ENCODE results near the gene SLF1.

The SLF1 gene

DNA sequence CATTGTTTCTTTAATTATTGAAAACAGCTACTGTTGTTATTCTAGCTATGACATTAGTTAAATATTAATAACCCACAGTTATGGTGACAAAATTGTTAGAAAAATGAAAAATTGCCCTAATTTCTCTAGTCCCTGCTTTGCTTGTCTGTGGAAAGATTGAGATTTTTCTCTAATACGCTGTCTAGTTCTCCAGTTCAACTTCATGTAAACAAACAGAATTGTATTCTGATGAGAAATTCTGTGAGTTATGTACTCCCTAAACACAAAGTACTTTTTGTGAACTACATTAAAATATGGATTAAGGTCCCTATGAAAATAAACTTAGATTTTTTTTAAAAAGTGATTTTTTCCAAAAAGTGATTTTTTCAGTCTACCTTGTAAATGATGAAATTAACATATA lies 8.7 kb downstream of the SLF1 start:
- H3K9me3 Mint-ChIP-seq: no peaks in the 10 kb centered on the region
- H3K27ac Mint-ChIP-seq: no peak overlapping the region
- H3K4me1 Mint-ChIP-seq: peaks cover 4% of the 10 kb centered on the region
- no peak overlapping the region for H3K4me3 Mint-ChIP-seq
- no peaks in the 10 kb centered on the region for H3K27me3 Mint-ChIP-seq
- CTCF ChIA-PET: no interaction called here
- no peak for DNase-seq
- peaks cover 24% of the 10 kb centered on the region for H3K36me3 Mint-ChIP-seq

DNA sequence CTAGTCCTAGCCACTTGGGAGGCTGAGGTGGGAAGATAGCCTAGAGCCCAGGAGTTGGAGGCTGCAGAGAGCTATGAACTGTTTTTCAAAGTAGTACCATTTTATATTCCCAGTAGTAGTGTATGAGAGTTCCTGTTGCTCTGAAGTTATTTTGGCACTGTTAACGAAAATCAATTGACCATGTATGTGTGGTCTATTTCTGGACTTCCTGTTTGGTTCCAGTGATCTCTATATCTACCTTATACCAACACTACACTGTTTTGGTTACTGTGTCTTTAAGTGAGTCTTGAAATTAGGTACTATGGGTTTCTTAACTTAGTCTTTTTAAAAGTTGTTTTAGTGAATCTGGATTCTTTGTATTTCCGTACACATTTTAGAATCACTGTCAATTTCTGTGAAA lies 13.6 kb downstream of the SLF1 start:
- Mint-ChIP-seq H3K4me1 (peaks cover 7% of the 10 kb centered on the region), H3K27ac (no peak overlapping the region), H3K27me3 (no peaks in the 10 kb centered on the region), H3K4me3 (no peak overlapping the region), H3K36me3 (peaks cover 56% of the 10 kb centered on the region), H3K9me3 (peaks cover 5% of the 10 kb centered on the region)
- CTCF ChIA-PET: no interaction called here
- DNase-seq: no peak

DNA sequence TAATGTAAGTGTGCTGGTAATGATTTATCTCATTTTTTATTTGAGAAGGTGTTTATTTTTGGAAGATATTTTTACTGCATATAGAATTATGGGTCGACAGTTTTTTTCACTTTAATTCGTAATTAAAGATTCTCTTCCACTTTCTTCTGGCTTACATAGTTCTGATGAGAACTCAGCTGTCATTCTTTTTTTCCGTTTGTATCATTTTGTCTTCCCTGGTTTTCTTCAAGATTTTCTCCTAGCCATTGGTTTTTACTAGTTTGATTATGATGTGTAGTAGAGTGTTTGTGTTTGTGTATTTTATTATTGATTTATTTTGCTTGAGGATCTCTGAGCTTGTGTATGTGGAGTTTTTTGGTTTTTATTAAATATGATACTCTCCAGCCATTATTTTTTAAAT lies 21.7 kb downstream of the SLF1 start:
- no peaks in the 10 kb centered on the region for H3K4me1 Mint-ChIP-seq
- DNase-seq: no peak
- no peak overlapping the region for H3K27ac Mint-ChIP-seq
- no peaks in the 10 kb centered on the region for H3K27me3 Mint-ChIP-seq
- peaks cover 30% of the 10 kb centered on the region for H3K9me3 Mint-ChIP-seq
- CTCF ChIA-PET: no interaction called here
- no peak overlapping the region for H3K4me3 Mint-ChIP-seq
- peaks cover 71% of the 10 kb centered on the region for H3K36me3 Mint-ChIP-seq

DNA sequence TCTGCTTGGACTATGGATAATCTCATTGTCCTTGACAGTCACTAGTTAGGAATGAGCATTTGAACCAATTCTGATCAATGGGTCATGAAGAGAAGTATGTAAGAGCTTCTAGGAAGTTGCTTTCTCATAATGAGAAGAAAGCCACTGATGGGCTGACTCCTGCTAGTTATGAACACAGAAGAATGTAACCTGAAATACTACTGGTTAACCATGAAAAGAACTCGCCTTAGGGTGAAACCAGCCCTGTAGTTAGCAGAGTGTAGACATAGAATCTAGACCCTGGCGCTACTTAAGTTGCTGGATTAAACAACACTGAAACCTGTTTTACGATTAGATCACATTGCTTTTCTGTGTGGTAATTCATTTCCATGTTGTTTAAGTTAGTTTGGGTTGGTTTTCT lies 26.6 kb downstream of the SLF1 start:
- Mint-ChIP-seq H3K27ac (no peak overlapping the region), H3K9me3 (peaks cover 11% of the 10 kb centered on the region), H3K4me3 (no peak overlapping the region), H3K27me3 (no peaks in the 10 kb centered on the region), H3K36me3 (peaks cover 35% of the 10 kb centered on the region), H3K4me1 (no peaks in the 10 kb centered on the region)
- CTCF ChIA-PET: no interaction called here
- DNase-seq: no peak

DNA sequence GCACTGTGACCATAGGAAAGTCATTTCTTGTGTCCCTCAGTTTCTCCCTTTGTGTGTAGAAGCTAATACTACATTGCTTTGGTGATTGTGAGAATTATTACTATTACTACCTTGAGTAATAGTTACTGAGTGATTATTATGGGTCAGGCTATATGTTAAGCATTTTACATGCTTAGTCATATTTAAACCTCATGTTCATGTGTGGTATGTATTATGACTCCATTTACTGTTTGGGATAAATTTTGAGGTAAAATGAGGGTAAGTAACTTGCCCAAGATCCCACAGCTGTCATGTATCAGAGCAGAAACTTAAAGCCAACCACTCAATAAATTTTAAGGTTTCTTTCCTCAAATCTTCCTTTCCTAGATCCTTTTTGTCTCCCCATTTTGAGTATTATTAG lies 28.3 kb downstream of the SLF1 start:
- no peaks in the 10 kb centered on the region for H3K9me3 Mint-ChIP-seq
- H3K27ac Mint-ChIP-seq: no peak overlapping the region
- H3K4me3 Mint-ChIP-seq: no peak overlapping the region
- DNase-seq: no peak
- H3K4me1 Mint-ChIP-seq: no peaks in the 10 kb centered on the region
- H3K36me3 Mint-ChIP-seq: peaks cover 23% of the 10 kb centered on the region
- no peaks in the 10 kb centered on the region for H3K27me3 Mint-ChIP-seq
- CTCF ChIA-PET: interaction anchor here (1.0 kb wide), 1 partner anchor 91 kb away, joined by 3 read pairs; no protein-coding TSS in a partner anchor

DNA sequence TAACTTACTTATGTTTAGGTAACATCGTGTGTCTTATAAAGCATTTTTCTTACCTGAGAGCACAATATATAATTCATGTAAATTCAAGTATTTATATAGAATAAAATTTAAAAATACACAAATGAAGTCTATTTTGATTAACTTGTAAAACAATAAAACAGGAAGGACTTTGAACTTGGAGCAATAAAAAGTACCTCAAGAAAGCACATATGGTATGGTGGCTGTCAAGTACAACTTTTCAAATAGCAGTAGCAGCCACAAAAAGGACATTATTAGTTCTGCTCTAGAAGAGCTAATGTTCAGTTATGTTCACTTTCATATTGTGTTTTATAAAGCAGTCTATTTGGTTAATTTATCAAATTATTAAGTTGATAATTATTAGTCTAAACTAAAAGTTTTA lies 31.4 kb downstream of the SLF1 start:
- no peak for DNase-seq
- Mint-ChIP-seq H3K9me3 (peaks cover under 1% of the 10 kb centered on the region), H3K36me3 (peaks cover 25% of the 10 kb centered on the region), H3K27me3 (no peaks in the 10 kb centered on the region), H3K27ac (no peak overlapping the region), H3K4me3 (no peak overlapping the region), H3K4me1 (no peaks in the 10 kb centered on the region)
- CTCF ChIA-PET: no interaction called here

DNA sequence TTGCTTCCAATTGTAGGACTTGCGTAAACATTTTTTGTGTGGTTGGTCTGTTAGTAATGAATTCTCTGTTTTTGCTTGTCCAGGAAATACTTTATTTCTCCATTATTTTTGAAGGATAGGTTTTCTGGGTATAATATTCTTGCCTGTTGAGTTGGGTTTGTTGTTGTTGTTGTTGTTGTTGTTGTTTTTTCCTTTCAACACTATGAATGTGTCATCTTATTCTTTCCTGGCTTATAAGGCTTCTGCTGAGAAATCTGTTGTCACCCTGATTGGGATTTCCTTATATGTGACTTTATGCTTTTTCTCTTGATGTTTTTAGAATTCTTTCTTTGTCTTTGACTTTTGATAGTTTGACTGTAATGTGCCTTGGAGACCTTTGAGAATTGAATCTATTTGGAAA lies 39.8 kb downstream of the SLF1 start:
- Mint-ChIP-seq H3K9me3 (peaks cover 38% of the 10 kb centered on the region), H3K27me3 (no peaks in the 10 kb centered on the region), H3K36me3 (peaks cover 65% of the 10 kb centered on the region), H3K4me1 (no peaks in the 10 kb centered on the region), H3K27ac (no peak overlapping the region), H3K4me3 (no peak overlapping the region)
- CTCF ChIA-PET: no interaction called here
- DNase-seq: no peak

DNA sequence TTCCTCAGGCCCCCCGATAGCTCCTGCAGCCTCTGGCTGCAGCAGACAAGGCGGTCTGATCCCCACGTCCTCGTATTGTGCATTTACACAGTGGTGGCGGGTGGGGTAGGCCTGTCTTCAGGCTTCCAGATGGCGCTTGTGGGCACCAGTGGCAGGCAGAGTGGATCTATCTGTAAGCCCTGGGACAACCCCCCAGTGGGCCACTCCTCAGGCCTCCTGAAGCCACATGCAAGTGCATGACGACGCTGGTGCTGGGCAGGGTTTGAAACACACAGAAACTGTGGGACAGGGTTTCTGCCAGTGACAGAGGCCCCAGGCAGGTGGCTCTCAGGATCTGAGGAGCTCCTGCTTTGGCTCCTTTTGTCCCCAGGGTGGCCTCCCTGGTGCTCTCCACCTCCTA lies 42.0 kb downstream of the SLF1 start:
- CTCF ChIA-PET: interaction anchor here (0.6 kb wide), 1 partner anchor 281 kb away, joined by 3 read pairs; no protein-coding TSS in a partner anchor
- H3K27ac Mint-ChIP-seq: no peak overlapping the region
- H3K27me3 Mint-ChIP-seq: no peaks in the 10 kb centered on the region
- H3K4me1 Mint-ChIP-seq: no peaks in the 10 kb centered on the region
- peaks cover 34% of the 10 kb centered on the region for H3K9me3 Mint-ChIP-seq
- H3K36me3 Mint-ChIP-seq: peaks cover 57% of the 10 kb centered on the region
- no peak overlapping the region for H3K4me3 Mint-ChIP-seq
- DNase-seq: no peak

DNA sequence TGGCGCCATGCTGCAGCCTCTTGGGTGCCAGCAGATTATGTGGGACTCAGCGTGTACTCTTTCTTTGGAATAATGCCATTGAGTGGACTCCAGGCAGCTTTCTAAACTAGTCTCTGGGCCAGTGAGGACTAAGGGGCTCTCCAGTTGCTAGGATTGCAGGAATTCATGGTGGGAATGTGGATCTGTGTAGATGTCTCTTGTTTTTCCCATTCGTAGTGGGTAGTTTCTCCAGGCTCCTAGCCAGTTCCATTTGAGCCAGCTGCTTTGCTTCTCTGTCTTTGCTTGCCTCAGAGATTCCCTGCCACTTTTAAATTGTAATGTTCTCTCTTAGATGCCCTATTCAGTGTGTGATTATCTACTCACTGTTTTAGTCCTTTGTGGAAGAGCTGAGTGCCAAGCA lies 42.6 kb downstream of the SLF1 start:
- Mint-ChIP-seq H3K9me3 (peaks cover 29% of the 10 kb centered on the region), H3K4me1 (no peaks in the 10 kb centered on the region), H3K27ac (no peak overlapping the region), H3K36me3 (peaks cover 53% of the 10 kb centered on the region), H3K27me3 (no peaks in the 10 kb centered on the region), H3K4me3 (no peak overlapping the region)
- CTCF ChIA-PET: no interaction called here
- no peak for DNase-seq

DNA sequence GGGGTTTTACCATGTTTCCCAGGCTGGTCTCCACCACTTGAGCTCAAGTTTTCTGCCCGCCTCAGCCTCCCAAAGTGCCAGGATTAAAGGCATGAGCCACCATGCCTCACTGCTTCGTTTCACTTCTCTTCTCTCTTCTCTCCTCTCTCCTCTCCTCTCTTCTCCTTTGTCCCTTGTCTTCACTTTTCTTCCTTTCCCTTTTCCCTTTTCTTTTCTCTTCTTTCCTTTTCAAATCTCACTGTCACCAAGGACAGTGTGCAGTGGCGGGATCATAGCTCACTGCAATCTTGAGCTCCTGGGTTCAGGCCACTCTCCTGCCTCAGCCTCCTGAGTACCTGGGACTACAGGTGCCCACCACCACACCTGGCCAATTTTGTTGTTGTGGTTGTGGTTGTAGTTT lies 49.5 kb downstream of the SLF1 start:
- Mint-ChIP-seq H3K4me3 (no peak overlapping the region), H3K36me3 (peaks cover 18% of the 10 kb centered on the region), H3K27me3 (no peaks in the 10 kb centered on the region), H3K4me1 (peaks cover 6% of the 10 kb centered on the region), H3K27ac (no peak overlapping the region), H3K9me3 (no peaks in the 10 kb centered on the region)
- no peak for DNase-seq
- CTCF ChIA-PET: no interaction called here

DNA sequence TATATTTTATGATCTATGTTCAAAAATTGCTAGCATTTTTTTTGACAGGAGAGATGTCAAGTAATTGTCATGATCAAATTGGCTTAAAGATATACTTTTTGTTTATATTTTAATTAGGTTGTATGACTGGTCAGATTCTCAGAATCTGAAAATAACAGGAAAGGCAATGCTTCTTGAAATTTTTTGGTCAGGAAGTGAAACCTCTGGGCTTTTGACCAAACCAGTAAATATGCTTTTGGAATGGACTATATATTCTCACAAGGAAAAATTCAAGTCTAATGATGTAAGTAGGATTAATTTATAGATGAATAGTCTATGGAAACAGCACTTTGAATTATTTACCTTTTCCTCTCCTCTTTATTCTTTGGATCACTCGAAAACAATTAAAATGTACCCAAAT lies 52.3 kb downstream of the SLF1 start:
- Mint-ChIP-seq H3K27ac (no peak overlapping the region), H3K27me3 (no peaks in the 10 kb centered on the region), H3K4me3 (no peak overlapping the region), H3K4me1 (peaks cover 6% of the 10 kb centered on the region), H3K9me3 (no peaks in the 10 kb centered on the region), H3K36me3 (peaks cover 17% of the 10 kb centered on the region)
- no peak for DNase-seq
- CTCF ChIA-PET: no interaction called here

DNA sequence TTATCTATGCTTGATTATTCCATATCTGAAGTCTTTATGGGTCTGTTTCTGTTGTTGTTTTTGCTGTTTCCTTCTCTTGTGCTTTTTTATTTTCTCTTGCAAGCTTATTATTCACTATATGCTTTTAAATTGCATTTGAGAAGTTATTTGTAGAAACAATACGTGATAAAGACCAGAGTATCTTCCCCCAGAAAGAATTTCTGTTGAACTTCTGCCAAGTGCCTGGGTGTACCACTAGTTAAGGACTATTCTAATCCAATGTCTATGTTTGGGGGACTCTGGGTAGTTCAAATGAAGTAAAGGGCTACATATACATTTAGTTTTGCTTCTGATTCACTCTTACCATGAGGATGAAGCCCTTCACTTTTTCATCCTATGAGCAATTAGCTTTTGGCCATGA lies 54.3 kb downstream of the SLF1 start:
- Mint-ChIP-seq H3K4me3 (no peak overlapping the region), H3K27ac (no peak overlapping the region), H3K9me3 (no peaks in the 10 kb centered on the region), H3K4me1 (peaks cover 6% of the 10 kb centered on the region), H3K27me3 (no peaks in the 10 kb centered on the region), H3K36me3 (peaks cover 10% of the 10 kb centered on the region)
- no peak for DNase-seq
- CTCF ChIA-PET: interaction anchor here (1.5 kb wide), 1 partner anchor 148 kb away, joined by 5 read pairs; no protein-coding TSS in a partner anchor

DNA sequence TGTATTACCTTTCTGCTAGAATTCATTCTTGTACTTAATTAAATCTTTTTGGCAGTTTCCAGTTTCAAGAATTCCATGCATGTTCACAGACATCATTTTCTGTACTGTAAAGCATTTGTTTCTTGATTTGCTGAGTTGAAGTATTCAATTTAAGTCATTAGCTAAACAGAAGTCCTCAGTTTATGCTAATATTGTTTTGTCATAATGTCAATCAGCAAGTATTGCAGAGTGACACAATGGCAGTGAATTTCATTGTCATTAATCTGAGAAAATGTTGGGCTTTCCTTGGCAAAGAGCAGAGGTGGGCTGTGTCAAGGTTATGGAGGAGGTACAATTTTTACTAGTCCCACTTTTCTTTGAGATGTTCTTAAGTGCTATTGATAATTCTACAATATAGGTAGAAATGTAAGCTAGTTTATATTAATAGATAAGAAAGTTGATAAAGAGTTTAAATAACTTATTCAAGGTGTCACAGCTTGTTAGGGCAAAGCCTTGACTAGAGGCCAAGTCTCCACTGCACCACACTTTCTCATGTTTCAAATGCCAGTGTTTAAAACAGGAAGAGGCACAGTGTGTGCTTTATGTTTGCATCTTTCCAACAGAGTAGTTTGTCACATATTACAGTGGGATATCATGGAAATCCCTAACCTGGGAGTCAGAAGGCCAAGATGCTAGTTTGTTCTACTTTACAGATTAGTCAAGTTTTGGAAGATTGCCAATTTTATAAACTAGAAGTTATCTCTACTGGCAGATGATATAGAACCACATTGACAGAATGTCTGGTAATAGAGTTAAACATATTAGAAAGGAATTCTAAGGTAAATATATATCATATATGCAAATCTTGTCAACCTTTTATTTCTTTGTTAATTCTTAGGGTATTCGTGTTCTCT lies 56.3 kb downstream of the SLF1 start:
- CTCF ChIA-PET: interaction anchor here (1.5 kb wide), 1 partner anchor 150 kb away, joined by 5 read pairs; no protein-coding TSS in a partner anchor
- Mint-ChIP-seq H3K9me3 (no peaks in the 10 kb centered on the region), H3K36me3 (peaks cover 4% of the 10 kb centered on the region), H3K4me1 (peaks cover 6% of the 10 kb centered on the region), H3K27ac (no peak overlapping the region), H3K27me3 (no peaks in the 10 kb centered on the region), H3K4me3 (no peak overlapping the region)
- DNase-seq: no peak

DNA sequence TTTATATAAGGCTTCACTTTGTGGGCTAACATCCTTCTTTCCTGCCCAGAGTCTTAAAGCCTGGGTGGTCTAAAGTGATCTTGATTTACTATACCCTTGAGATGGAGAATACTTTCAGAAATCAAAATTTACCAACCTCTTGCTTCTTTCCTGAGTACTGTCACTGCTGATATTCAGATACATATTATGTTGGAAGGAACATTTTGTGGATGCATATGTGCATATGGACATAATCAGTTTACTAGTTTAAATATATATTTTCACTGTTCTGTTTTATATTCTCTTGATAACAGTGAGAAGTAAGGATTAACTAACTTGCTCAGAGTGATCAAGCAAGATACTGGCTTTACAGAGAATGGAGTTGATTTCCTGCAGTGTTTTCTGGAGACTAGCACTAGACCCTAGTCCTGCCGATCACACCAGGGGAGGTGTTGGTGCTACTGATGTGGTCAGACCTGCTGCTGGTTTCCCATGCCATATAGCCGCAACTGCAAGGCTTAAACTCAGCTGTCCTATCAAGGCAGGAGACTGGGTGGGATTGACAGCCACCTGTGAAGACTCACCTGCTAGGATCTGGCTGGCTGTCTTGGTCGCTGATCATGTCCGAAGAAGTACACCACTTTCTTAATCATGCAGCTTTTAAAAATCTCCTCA lies 57.6 kb downstream of the SLF1 start:
- Mint-ChIP-seq H3K27ac (no peak overlapping the region), H3K36me3 (peaks cover 4% of the 10 kb centered on the region), H3K27me3 (no peaks in the 10 kb centered on the region), H3K4me3 (no peak overlapping the region), H3K4me1 (no peaks in the 10 kb centered on the region), H3K9me3 (no peaks in the 10 kb centered on the region)
- CTCF ChIA-PET: interaction anchor here (1.3 kb wide), 1 partner anchor 761 kb away, joined by 3 read pairs; no protein-coding TSS in a partner anchor
- no peak for DNase-seq

Measured in activated naive CD4-positive, alpha-beta T cell treated with anti-CD3 and anti-CD28 coated beads, Interleukin-2, amount 10 ng/mL, durations not matched to agents 7 days and 5 days (primary cell).